ENCODE results near the gene GPR52. TPM values are rescaled to one million over a fixed set of nuclear protein-coding genes. Genes with fewer than 3 reads are reported as not detected.

Gene GPR52
- total RNA-seq, 1 experiment from 2014 or later: 0.24 TPM

DNA sequence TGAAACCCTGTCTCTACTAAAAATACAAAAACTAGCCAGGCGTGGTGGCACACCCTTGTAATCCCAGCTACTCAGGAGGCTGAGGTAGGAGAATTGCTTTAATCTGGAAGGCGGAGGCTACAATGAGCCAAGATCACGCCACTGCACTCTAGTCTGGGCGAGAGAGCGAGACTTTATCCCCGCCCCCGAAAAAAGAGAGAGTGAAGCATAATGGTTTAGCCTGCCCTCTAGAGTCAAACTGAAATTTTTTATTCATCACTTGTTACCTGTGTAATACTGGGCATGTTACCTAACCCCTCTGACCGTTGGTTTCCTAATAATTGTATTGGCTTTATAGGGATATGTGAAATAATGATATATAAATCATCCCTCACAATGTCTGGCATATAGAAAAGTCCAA lies 18.8 kb downstream of the GPR52 start:
- no peak for DNase-seq (ENCODE audit: low read depth)

DNA sequence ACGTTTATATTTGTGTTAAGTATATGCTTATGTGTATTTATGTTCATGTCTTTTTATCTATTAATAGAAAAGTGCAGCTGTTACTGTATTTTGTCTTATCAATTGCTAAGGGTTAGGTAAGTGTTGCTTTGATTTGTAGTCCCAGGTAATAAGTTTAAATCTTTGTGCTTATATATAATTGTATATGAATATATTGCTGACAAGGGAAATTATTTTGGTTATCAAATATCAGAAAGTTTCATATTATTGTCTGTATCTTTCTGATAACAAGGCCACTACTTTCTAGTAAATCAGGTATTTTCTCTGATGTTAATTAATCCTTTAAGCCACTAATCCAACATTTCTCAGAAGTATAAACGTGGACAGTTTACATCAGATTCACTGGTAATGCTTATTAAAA lies 21.3 kb downstream of the GPR52 start:
- no peak for DNase-seq (ENCODE audit: low read depth)

DNA sequence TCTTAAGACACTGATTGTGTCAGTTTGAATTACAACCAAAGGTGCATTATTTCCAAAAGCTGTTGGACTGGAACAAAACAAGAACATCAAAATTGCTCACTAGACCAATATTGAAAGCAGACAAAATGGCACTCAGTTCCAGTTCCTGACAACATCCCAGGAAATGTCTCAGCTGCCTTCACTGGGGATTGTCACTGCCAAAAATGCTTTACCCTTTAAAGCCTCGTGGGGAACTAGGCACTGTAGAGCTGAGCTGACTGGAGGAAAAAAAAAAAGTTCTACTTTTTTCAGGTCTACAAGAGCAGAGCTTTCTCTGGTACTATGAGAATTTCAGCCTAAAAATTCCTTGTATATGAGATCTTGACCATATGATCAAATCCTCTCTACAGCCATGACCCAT lies 21.9 kb downstream of the GPR52 start:
- peak; percentile 1 for DNase-seq (ENCODE audit: low read depth)

DNA sequence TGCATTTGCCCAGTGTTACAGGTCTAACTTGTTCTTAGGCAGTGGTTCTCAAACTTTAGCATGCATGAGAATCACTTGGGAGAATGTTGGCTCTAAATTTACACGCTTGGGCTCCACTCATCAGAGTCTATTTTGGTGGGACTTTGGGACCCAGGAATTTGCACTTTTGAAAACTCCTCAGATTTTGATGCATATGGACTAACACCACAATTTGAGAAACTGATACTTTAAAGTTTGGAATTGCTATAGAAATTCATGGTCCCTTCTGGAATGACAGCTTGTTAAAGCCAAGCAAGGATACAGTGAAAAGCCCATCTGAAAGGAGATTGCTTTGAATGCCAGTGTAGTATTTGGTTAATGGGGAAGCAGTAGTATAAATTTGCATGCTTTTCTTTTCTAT lies 31.5 kb downstream of the GPR52 start:
- no peak for DNase-seq (ENCODE audit: low read depth)

DNA sequence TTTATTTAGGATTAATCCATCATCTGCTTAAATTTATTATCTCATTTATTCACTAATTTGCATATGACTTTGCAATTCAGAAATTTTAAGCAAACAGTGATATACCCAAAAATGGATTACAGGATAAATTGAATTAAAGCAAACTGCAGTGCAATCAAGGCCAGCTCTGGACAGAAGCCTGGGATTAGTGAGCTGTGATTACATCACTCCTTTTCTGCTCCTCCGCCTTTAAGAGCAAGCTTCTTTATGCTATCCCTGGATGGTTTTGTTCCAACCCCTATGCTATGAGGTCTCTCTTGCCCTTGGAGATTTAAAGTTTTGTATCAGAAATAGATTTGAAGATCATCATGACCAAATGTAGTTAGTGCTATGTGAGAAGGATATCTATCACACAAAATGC lies 32.6 kb downstream of the GPR52 start:
- no peak for DNase-seq (ENCODE audit: low read depth)

DNA sequence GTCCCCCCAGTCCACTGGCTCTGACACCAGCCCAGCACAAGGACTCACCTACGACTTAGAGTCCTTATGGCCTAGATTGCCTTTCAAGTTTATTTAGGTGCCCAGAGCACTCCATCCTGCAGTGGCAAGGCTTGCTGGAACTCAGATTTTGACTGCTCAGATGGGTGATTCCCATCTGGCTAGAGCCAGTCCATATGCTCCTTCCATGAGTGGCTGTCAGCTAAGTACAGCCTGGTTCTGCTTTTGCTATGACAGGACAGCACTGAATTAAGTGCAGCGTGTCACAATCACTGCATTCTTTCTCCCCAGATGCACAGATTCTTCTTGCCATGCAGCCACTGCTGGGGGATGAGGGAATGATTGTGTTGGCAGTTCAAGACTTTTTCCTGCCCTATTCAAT lies 43.8 kb downstream of the GPR52 start:
- DNase-seq (ENCODE audit: low read depth): no peak

DNA sequence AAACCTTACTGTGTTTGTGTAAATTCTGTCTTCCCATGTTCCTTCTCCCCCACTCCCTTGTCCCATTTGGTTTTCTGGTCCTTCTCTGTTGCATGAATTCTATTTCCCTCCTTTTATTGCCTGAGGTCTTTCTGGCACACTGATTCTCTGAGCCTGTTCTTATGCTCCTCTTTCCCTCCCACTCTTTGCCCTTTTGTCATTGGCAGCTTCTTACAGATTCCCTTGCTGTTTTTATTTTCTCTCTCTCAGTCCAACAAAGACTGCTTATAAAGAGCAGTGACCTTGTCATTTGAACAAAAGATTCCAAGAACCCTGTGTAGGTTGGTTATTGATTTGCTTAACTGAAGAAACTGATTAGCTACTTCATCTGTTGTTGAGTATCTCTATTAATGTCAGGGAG lies 49.7 kb downstream of the GPR52 start:
- DNase-seq (ENCODE audit: low read depth): peak; percentile 11
